Testis (tissue), 2 donors: ENCODE data around the gene CA6.

Experiments used
- POLR2A ChIP-seq: fragments of 450-650 bp; IDR thresholded peaks from one replicate; pipeline ENCODE4 v1.6.1; 2017; ENCODE audit warnings: antibody characterized with exemption, mild to moderate bottlenecking, moderate library complexity
- TF ChIP-seq, protein P1 (sequence below), 3 experiments: fragments of 450-650 bp in 2 of 3; fragments of 200-600 bp in 1 of 3; sonication (generic) in 1 of 3; IDR thresholded peaks; one replicate each; pipeline ENCODE4 v1.5.1; 2016 to 2019; ENCODE audit warnings: antibody characterized with exemption in 3 of 3, mild to moderate bottlenecking in 2 of 3, moderate library complexity in 1 of 3

- TF ChIP-seq, protein P1, sequence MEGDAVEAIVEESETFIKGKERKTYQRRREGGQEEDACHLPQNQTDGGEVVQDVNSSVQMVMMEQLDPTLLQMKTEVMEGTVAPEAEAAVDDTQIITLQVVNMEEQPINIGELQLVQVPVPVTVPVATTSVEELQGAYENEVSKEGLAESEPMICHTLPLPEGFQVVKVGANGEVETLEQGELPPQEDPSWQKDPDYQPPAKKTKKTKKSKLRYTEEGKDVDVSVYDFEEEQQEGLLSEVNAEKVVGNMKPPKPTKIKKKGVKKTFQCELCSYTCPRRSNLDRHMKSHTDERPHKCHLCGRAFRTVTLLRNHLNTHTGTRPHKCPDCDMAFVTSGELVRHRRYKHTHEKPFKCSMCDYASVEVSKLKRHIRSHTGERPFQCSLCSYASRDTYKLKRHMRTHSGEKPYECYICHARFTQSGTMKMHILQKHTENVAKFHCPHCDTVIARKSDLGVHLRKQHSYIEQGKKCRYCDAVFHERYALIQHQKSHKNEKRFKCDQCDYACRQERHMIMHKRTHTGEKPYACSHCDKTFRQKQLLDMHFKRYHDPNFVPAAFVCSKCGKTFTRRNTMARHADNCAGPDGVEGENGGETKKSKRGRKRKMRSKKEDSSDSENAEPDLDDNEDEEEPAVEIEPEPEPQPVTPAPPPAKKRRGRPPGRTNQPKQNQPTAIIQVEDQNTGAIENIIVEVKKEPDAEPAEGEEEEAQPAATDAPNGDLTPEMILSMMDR (IDR thresholded peaks at IDR 0.05), result no peak
- no peak for TF ChIP-seq POLR2A
Measured at GRCh38 chr1:9022773-9023172, 77.1 kb downstream of the CA6 start.
